ENCODE results near the gene ORC1. TPM values are rescaled to one million over a fixed set of nuclear protein-coding genes. Genes with fewer than 3 reads are reported as not detected.

ORC1 gene
- total RNA-seq (2022; extraction: Qiagen RNA extraction) = 18.0 to 19.7 TPM (median 18.6 TPM) in 5 replicates

GRCh38 chr1:52404116-52404974 lies at the start of gene ORC1, which contains the start of gene PRPF38A:
TSS of gene ORC1 (minus strand) at chr1:52404423. CDS start at chr1:52402223, 2,200 bp downstream.
TSS of gene PRPF38A (plus strand) at chr1:52404602. CDS start at chr1:52404750, 148 bp downstream.

GRCh38 chr1:52365746-52366516 lies 38.3 kb downstream of the ORC1 start, which contains the start of gene CC2D1B:
TSS of gene CC2D1B (minus strand) at chr1:52366205. CDS start at chr1:52364620, 1,585 bp downstream.

Other genes with a start within 250 kb of the ORC1 start
- 14.3 to 18.1 TPM (median 17.8 TPM) in 5 replicates for gene CC2D1B, start 38.2 kb downstream of the ORC1 start, total RNA-seq (2022; extraction: Qiagen RNA extraction)
- 18.1 to 20.2 TPM (median 19.8 TPM) in 5 replicates for gene PRPF38A, start 179 bp upstream of the ORC1 start, total RNA-seq (2022; extraction: Qiagen RNA extraction)
- 15.3 to 23.2 TPM (median 16.5 TPM) in 5 replicates for gene TUT4, start 148.7 kb upstream of the ORC1 start, total RNA-seq (2022; extraction: Qiagen RNA extraction)
- not detected in 5 replicates for gene GPX7, start 197.9 kb upstream of the ORC1 start, total RNA-seq (2022; extraction: Qiagen RNA extraction)
- gene SHISAL2A, start 228.7 kb upstream of the ORC1 start, total RNA-seq (2022; extraction: Qiagen RNA extraction) = 0.12 to 0.31 TPM (median 0.21 TPM) in 3 of 5 replicates, not detected in the others

Data from A549 treated with CORT108297 at 1 μM for 4 hours (cell line).